GM18909 (cell line): ENCODE measurements around the gene LMF1.

Source experiments
- ATAC-seq: cut with Tn5 transposase; IDR thresholded peaks from one replicate; pipeline ENCODE4 v1.9.1; 2021; ENCODE audit warnings: mild to moderate bottlenecking; ENCODE audit not compliant: unreplicated experiment, poor library complexity

Gene LMF1

DNA sequence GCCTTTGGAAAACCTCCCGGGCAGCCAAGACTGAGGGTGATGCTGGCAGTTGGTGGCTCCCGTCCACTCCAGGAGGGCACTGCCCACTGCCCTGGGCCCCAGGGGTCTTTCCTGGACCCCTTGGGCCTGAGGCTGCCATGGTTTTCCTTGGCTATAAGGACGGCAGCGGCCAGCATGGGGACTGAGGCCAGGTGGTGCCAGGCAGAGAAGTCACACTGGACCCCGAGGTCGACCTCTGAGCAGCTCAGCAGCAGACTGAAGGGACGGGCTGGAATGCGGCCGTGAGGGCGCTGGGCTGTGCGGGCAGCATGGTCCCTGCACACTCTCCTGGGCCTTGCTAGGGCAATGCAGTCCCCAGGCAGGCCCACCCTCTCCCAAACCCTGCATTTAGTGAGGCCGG, 114.7 kb downstream of the LMF1 start:
- ATAC-seq = no peak

DNA sequence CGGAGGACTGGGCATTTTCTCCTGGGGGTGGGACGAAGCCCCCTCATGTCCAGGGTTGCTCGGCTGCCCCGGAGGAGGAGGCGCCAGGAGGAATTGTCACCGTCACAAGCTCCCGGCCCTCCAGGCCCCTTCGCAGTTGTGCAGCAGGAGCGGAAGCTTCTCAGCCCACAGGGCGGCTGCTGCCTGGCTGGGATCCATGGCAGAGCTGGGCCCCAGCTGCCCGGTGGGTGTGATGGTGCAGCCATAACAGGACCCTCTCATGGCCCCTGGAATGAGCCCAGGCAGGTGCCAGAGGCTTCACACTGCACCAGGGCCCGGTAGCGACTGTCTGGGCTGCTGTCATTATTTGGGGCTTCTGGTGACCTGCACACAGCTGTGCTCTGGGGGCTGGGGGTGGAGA, 115.3 kb downstream of the LMF1 start:
- no peak for ATAC-seq

DNA sequence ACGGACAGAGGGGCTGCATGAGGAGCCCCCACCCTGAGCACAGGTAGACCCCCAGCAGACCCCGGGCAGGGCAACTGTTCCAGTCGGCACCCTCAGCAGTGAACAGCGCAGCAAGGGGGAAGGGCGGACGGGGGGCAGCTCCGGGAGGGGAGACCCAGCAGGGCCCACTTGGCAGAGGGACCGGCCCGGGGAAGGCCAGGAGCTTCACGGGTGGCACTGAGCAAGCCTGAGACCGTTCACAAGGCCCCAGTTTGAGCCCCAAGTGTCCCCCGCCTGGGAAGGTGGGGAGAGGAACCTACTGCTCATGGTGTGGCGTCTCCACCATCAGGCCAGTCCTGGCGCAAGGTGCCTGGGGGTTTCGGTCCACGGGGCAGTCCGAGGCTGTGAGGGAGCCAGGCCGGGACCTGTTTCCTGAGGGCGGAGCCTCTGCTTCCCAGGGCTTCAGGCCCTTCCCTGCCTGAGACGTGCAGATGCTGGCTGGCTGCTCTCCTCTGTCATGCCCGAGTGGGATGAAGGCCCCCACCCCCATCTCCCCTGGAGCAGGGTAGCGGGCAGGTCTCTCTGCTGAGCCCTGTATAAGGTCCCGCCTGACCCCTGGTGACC, 115.9 kb downstream of the LMF1 start:
- ATAC-seq = no peak

DNA sequence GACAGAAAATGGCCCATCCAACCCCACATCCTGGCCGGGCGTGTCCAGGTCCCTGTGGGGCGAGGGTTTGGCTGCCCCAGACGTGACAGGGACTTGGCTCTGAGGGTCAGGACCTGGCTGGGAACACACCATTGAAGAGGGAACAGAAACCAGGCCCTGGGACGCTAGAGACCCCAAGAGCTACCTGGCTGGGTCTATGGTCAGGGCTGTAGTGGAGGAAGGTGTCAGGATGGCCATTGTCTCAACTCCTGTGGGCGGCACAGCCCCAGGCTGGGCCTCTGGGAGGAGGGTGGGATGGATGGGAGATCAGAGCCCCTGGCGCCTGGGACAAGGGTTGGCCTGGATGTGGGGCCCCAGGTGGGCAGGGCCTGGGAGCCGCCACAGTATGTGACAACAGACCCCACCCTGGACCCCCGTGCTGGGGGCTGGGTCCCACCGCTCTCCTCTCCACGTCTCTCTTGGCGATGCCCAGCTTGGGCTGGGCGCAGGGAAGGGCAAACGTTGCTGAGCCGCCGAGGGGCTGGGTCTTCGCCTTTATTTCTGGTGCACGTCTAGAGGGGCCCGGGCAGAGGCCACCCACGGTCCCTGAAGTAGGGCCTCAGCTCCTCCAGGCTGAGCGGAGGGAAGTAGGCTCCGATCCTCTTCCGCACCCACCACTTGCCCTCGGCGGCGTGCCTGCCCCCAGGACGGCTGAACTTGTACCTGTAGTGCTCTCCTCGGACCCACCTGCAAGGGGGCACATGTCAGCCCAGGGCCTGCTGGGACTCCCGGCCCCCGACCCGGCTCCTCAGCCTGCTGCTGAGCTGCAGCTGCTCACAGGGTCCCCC, 116.6 kb downstream of the LMF1 start:
- no peak for ATAC-seq

DNA sequence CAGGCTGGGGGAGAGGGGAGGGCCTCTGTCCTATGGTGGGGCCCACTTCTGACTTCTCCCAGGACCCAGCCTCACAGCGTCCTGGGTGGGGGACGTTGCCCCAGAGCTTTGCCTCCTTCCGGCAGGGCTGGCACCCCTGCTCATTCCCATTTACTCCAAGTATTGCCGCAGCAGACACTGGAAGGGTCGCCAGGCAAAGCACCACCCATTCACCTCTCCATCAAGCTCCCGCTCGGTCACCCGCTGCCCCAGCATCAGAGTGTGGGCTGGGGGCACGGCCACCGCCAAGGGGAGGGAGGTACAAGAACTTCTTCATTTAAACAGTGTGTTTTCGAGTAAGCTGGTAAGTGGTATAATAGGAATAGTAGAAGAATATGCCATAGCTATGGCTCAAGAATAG, 117.5 kb downstream of the LMF1 start:
- no peak for ATAC-seq

DNA sequence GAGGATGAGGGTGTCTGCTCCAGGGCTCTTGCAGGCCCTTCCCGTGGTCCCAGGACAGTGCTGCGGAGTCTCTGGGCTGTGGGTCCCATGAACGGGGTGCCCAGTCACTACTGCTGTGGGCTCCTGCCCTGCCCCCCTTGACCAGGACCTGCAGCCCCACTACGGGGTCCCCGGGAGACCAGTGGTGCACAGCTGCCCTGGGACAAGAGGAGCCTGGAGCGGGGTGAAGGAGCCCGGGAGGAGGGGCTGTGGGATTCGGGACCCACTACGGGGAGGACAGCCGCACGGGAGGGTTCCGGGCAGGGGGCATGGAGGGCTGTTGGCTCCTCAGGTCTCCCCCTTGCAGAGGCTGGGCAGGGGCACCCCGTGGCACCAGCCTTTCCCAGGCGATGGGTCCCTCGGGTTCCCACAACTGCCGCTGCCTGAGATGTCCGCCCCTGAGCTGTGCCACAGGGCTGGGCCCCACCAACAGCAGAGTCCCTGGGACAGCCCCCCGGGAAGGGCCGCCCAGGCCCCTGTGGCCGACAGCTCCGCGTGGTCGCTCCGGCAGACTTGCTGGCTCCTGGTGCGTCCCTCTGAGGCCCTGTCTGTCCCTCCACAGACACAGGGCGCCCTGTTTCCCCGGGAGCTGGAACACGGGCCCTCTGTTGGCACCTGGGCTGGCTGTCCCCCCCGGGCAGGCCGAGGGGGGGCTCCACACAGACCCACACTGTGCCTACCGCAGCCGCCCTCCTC, 118.2 kb downstream of the LMF1 start:
- ATAC-seq = no peak

DNA sequence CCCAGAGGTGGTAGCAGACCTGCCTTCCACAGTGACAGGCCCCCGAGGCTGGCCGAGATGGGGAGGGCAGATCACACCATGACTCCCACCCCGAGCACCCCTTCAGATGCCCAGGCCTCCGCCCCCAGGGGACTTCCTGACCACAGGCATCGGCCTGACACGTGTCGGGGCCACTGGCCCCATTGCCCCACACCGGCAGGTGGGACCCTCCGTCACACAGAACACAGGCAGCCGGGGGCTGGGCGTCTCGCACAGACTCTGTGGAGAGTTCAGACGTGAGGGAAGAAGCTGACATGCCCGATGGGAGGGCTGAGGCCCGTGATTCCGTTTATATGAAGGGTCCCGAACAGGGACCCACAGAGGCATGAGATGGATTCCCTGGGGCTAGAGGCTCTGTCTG, 118.9 kb downstream of the LMF1 start:
- no peak for ATAC-seq

DNA sequence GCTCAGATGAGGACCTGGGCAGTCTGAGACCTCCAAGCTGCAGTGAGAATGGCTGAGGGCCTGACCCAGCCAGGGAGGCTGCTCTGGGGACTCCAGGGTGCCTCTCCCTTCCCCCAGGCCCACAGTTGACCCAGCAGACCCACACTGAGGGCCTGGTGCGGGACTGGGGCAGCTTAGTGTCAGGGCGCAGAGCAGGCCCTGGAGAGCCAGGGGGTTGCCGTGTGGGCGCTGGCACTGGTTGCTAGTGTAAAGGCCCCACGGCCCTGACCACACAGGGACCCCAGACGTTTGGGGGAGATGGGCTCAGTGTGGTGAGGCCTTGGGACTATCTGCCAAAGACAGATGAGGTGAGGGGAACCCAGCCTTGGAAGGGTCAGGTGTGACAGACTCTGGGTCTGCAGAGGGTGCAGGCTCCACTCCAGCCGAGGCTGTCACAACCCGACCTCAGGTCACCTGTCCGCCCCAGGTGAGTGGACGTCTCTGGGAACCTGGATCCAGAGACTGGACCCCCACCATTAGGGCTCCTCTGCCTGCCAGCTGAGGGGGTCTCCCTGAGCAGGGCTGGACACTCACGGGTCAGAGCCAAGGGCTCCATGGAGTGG, 119.5 kb downstream of the LMF1 start:
- ATAC-seq = no peak

DNA sequence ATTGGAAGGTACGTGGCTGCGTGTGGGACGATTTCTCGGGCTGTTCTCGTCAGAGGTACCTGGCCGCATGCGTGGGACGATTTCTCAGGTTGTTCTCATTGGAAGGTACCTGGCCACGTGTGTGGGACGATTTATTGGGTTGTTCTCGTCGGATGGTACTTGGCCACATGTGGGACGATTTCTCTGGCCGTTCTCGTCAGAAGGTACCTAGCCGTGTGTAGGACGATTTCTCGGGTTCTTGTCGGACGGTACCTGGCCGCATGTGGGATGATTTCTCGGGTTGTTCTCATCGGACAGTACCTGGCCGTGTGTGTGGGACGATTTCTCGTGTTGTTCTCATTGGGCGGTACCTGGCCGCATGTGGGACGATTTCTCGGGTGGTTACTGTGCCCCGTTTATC, 120.1 kb downstream of the LMF1 start:
- ATAC-seq = no peak

DNA sequence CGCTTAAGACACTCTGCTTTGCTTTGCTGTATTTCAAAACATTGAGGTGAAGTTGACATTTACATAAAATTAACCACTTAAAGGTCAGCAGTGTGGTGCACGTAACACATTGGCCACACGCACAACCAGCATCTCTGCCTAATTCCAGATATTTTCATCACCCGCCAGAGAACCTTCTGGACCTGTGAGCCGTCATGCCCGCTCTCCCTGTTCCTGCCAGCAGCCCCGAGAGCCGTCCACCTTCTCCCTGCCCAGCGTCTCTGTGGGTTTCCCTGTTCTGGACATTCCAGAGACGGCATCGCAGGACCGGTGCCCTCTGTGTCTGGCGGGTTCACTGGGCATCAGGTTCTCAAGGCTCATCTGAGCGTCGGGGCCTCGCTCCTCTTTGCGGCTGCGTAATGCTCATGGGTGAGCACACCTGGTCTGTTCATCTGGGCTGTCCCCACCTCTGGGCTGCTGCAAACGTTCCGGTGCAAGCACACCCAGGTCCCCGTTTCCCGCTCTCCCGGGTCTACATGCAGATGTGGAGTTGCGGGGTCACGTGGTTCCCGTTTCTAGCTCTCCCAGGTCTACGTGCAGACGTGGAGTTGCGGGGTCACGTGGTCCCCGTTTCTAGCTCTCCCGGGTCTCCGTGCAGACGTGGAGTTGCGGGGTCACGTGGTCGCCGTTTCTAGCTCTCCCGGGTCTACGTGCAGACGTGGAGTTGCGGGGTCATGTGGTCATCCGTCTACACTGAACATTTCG, 122.1 kb downstream of the LMF1 start:
- ATAC-seq = no peak

DNA sequence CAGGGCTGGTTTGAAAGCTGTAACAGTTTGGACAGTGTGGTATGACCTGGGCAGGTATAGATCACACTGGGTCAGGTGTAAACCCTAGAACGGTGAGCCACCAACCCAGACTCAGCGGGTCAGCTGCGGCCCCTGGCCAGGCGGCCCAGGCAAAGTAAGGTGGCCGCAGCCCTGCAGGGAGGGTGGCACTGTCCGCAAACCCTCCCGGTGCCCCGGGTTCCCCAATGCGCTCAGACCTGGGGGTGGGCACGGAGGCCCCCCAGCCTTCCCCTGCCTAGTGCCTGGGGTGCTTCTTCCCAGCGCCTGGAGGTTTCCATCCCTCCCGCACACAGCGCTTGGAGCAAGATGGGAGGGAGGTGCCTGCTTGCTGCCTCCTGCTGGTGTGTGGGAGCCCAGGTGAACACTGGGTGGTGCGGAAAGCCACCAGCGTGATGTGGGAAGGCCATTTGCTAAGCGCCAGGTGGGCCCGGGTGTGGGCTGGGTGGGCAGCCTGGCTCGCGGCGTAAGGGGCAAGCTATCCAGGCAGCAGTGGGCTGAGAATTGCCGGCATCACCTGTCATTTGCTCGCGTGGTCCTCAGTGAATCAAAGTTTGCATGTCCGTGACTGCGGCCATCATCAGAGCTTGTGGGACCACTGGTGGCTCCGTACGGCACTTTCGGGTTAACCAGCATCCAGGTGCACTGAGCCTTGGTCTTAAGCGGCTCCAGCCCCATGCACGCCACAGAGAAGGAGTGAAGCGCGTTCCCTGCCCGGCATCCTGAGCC, 122.9 kb downstream of the LMF1 start:
- ATAC-seq = no peak

DNA sequence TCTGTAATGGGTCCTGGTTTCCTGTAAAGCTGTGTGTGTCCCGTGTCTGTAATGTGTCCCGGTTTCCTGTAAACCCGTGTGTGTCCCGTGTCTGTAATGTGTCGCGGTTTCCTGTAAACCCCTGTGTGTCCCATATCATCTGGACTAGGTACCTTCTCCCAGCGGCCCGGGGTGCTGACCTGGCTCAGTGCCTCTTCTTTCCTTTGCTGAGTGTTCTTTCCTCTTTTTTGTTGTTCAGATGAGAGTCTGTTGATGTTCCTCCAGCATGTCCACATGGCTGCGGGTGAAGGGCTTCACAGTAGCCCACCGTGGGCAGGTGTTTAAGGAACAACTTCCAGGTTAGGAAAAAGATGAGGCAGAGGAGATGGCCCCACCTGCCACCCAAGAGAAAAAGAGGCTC, 123.6 kb downstream of the LMF1 start:
- no peak for ATAC-seq

DNA sequence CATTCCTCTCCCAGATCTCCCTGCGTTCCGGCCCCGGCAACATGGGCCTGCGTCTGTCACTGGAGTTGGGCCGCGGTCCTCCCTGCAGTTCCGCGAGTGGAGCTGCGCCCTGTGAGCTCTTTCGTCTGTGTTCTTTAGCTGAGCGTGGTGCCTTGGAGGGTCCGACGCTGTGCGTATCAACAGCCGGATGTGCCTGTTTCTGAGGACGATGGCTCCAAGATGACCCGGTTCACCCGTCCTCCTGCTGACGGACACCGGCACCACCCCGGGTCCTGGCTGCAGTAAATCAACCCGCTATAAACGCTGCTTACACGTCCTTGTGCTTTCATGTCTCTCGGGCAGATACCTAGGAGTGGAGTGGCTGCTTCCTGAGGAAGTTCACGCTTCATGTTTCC, 125.4 kb downstream of the LMF1 start:
- no peak for ATAC-seq

DNA sequence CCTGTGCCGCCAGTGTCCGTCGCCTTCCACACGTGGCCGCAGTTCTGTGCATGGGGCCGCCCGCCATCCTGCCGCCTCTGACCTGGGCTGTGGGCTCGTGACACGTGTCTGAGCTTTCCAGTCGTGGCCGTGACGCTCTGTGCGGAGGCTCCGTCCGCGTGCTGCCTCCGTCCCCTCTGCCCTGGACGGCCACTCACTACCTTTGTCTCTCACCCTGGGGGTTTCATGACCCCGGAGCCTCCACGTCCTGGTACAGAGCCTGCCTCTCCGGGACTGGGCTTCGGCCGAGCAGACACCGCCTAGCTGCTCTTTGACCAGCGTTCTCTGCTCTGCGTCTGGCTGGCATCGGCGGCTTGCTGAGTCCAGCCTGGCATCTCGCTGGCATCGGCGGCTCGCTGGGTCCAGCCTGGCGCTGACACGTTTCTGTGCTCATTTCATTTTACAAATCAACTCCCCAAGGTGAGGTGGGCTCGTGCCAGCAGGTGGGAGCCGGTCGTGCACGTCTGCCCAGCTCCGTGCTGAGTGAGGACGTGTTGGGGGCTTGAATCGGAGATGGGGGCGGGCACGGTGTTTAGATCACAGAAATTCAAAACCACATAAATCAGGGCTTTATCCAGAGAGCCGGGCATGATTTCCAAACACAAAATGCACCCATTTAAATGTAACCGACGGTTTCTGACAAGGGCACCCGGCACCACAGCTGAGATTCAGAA, 126.0 kb downstream of the LMF1 start:
- ATAC-seq = no peak

DNA sequence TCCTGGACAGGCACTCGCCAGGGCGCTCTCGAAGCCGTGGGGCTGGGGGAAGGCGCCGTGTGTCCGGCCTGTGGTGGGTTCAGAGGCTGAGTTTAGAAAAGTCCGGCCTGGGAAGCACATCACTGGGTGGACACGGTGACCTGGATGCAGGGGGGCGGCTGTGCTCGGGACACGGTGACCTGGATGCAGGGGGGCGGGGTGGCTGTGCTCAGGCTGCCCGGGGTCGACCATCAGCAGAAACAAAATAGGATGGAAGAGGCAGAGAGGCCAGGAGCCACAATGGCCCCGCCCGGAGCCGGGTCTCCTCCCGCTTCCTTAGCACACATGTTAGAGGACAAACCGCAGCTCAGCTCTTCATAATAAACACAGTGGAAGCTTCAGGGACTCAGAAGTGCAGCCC, 127.0 kb downstream of the LMF1 start:
- ATAC-seq = no peak

DNA sequence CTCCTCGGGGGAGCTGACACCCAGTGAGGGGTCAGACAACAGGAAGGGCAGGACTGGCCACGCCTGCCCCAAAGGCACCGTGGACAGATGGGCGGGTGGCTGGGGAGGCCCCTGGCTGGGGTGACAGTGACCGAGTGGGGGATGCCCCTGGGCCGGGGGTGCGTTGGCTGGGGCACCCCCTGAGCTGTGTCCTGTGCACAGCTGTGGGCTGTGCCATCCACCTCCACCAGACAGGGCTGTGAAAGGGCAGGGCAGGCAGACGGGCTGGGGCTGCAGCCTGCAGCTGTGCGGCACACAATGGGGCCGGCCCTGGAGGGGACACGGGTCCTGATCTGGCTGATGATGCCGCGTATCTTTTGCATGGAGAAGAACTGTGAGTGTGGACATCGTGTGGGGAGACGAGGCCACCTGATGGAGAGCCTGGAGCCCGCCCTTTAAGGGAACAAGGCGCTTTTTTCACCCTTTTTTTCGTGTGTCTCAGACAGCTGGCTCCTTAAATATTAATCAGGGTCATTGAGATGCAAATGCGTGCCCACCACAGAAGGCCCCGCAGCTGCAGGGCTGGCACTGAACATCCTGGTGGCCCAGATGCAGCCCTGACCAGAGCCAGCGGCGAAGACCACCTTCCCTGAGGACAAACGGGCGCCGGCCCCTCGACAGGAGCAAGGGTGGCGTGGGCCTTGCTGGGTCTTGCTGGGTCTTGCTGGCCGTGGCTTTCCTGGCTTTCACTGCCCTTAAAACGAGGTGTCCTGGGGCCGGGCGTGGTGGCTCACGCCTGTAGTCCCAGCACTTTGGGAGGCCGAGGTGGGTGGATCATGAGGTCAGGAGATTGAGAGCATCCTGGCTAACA, 127.8 kb downstream of the LMF1 start:
- ATAC-seq = no peak

DNA sequence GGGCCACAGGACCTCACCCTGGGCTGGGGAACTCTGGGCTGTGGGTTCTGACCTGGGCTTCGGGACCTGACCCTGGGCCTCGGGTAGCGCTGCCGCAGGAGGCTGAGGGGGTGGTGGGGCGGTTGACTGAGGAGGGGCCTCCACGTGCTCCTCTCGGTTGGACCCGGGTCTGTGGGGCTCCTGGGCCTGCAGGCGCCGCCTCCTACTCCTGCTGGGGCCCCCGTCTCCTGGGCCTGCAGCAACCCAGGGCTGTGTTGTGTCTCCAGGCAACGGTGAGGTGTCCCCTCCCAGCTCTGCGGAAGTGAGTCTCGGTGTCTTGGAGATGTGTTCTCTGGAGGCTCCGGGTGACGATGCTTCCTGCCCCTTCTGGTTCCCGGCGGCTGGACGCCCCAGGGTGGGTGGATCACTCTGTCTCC, 128.7 kb downstream of the LMF1 start:
- ATAC-seq = no peak

DNA sequence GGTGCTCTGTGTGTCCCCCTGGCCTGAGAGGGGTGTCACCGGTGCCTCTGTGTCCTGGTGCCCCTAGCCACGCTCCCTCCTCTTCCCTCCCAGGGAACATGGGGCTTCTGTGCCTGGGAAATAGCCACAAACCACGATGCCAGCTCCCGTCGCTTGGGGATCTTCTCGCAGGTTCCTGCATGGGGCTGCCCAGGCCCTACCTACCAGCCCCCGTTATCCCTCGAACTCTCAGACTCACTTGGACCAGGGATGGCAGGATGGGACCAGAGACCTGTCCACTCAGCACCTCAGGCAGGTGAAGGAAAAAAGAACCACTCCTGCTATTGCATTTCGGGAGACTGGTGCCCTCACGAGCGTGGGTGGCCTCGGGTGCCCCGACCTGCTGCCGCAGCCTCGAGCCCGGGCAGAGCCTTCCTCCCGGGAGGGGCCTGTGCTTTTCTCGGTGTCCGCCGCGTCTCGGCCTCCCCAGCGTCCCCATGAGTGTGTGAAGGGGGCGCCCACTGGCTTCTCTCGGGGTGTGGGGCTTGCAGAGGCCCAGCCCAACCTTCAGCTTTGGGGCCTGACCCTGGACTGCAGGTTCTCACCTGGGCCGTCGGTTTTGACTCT, 129.2 kb downstream of the LMF1 start:
- no peak for ATAC-seq
